T-cell (primary cell): Measurements from ENCODE around the gene MACROH2A2. TPM values are rescaled to one million over a fixed set of nuclear protein-coding genes. Genes with fewer than 3 reads are reported as not detected.
A peak's percentile ranks its signal among the peaks of the same experiment; 100 is the strongest.
"Not testable (repeated sequence)": the region's sequence is repeated elsewhere in the genome, so short reads cannot be mapped to it uniquely, and the experiment has no call there.

Experiments used
- ATAC-seq, 4 experiments: fragments of 200-7000 bp in 3 of 4; fragments of 150-1000 bp in 1 of 4; cut with Tn5 transposase; replicated peaks in 1 of 4; 1 replicate in 3 of 4; 2 replicates in 1 of 4; pipeline ENCODE4 v1.10.0; 2021; ENCODE audit warnings: moderate library complexity in 3 of 4, mild to moderate bottlenecking in 2 of 4, moderate number of reproducible peaks in 1 of 4
- CTCF ChIA-PET, 2 donors: fragments of 300-600 bp; sonication (Branson Sonifier 250); formaldehyde crosslinking; loops; one replicate each; lab custom pipeline; 2022; ENCODE audit warnings: antibody characterized with exemption in 2 of 2; lab: Charles Lee
- POLR2A ChIA-PET, 2 donors: fragments of 300-600 bp; sonication (Branson Sonifier 250); formaldehyde crosslinking; loops; one replicate each; lab custom pipeline; 2022; ENCODE audit warnings: antibody characterized with exemption in 2 of 2; lab: Charles Lee
- DNase-seq, 35 experiments: peaks; one replicate each; pipeline versions ENCODE4 v3.0.0 to v3.0.0-alpha.2; 2013 to 2023
- H3K27ac ChIP-seq: one replicate; pipeline ENCODE4 v1.5.1; 2013; ENCODE audit warnings: low read length
- H3K27me3 ChIP-seq, 2 experiments: replicated peaks in 1 of 2; 1 replicate in 1 of 2; 2 replicates in 1 of 2; pipeline versions ENCODE4 v1.6.1 to v1.7.0; 2013; ENCODE audit warnings: low read length in 1 of 2, mixed read lengths in 1 of 2; ENCODE audit not compliant: control insufficient read depth in 2 of 2, insufficient read depth in 2 of 2; ENCODE audit errors: extremely low read depth in 1 of 2
- H3K36me3 ChIP-seq, 2 donors: 1 replicate in 1 of 2; 2 replicates in 1 of 2; pipeline versions ENCODE4 v1.6.1 to v1.7.0; 2013; ENCODE audit warnings: low read length in 1 of 2; ENCODE audit not compliant: control insufficient read depth in 2 of 2, insufficient read depth in 1 of 2; ENCODE audit errors: extremely low read depth in 1 of 2
- H3K4me1 ChIP-seq, 2 experiments: 1 replicate in 1 of 2; 2 replicates in 1 of 2; pipeline versions ENCODE4 v1.6.1 to v1.7.0; 2013; ENCODE audit warnings: low read length in 2 of 2, mixed read lengths in 1 of 2; ENCODE audit not compliant: insufficient read depth in 2 of 2, control insufficient read depth in 1 of 2; ENCODE audit errors: extremely low read depth in 1 of 2
- H3K4me3 ChIP-seq, 2 donors: 1 replicate in 1 of 2; 2 replicates in 1 of 2; pipeline versions ENCODE4 v1.5.1 to v1.7.0; 2013; ENCODE audit warnings: mild to moderate bottlenecking in 2 of 2, low read length in 1 of 2, moderate library complexity in 1 of 2; ENCODE audit not compliant: control insufficient read depth in 1 of 2; ENCODE audit errors: extremely low read depth in 1 of 2
- H3K9me3 ChIP-seq: 2 replicates; pipeline ENCODE4 v1.7.0; 2013
- H3K27ac Mint-ChIP-seq, 2 donors: one replicate each; pipeline ENCODE4 v1.8.0; 2020 to 2021; ENCODE audit warnings: mild to moderate bottlenecking in 2 of 2, mixed read lengths in 2 of 2
- H3K27me3 Mint-ChIP-seq, 2 donors: one replicate each; pipeline ENCODE4 v1.8.0; 2021 to 2022; ENCODE audit warnings: mixed read lengths in 2 of 2
- H3K36me3 Mint-ChIP-seq: one replicate; pipeline ENCODE4 v1.8.0; 2021; ENCODE audit warnings: mixed read lengths
- H3K4me1 Mint-ChIP-seq, 3 donors: one replicate each; pipeline ENCODE4 v1.8.0; 2020 to 2022; ENCODE audit warnings: mixed read lengths in 3 of 3, mild to moderate bottlenecking in 1 of 3
- H3K4me3 Mint-ChIP-seq, 3 donors: one replicate each; pipeline ENCODE4 v1.8.0; 2020 to 2022; ENCODE audit warnings: mild to moderate bottlenecking in 3 of 3, mixed read lengths in 3 of 3, moderate library complexity in 3 of 3
- H3K9me3 Mint-ChIP-seq, 3 donors: one replicate each; pipeline ENCODE4 v1.8.0; 2020 to 2022; ENCODE audit warnings: mixed read lengths in 3 of 3
- WGBS: methylation state at CpG from one replicate; pipeline ENCODE4 v1.1.5; 2013; ENCODE audit warnings: missing lambda C conversion rate; ENCODE audit not compliant: insufficient coverage; 5-methylcytosine and 5-hydroxymethylcytosine counted together
- total RNA-seq, 35 experiments: library from RNA in 6 of 35; stranded (reverse) in 6 of 35; fragments of 120-200 nt in 1 of 35; gene quantifications; one replicate each; pipeline versions ENCODE4 v1.2.1 to v1.2.4 and lab custom pipeline; 2013 to 2026

MACROH2A2 gene
- total RNA-seq, 5 donors from 2014 or later (not counting 1 experiment from before 2014, with no cell fraction given) = 3.1 to 4.7 (median 3.8) TPM

GRCh38 chr10:70038923-70039322 lies 13.7 kb upstream of the MACROH2A2 start:
- Mint-ChIP-seq H3K36me3 (peaks cover 3% of the 10 kb centered on the region), H3K4me3 (no peak overlapping the region), H3K4me1 (no peaks in the 10 kb centered on the region), H3K9me3 (peaks cover 5 to 26% (median 19%) of the 10 kb centered on the region in 3 donors), H3K27me3 (peaks cover 19 to 29% of the 10 kb centered on the region in 2 donors), H3K27ac (no peak overlapping the region)
- Histone ChIP-seq H3K9me3 (no peaks in the 10 kb centered on the region), H3K4me1 (no peaks in the 10 kb centered on the region), H3K27ac (no peak overlapping the region), H3K36me3 (no peaks in the 10 kb centered on the region), H3K27me3 (peaks cover 0 to 12% of the 10 kb centered on the region in 2 experiments), H3K4me3 (no peak overlapping the region)
- DNase-seq = no peak
- POLR2A ChIA-PET = no interaction called here
- ATAC-seq = no peak
- CTCF ChIA-PET = no interaction called here

DNA sequence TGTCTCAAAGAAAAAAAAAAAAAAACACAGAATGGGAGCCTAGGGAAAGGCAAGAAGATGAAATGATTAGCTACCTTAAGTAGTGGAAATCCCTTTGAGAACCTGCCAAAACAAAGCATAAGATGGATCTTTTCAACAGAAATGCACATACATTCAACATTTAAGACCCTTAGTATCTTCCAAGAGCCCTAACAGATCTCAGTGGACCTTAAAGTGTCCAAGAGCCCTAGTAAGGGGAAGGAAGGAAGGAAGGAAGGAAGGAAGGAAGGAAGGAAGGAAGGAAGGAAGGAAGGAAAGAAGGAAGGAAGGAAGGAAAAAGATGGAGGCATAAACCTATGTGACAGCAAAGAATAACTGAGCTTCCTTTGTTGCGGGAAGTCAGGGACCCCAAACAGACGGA lies 11.6 kb upstream of the MACROH2A2 start:
- H3K27me3 Mint-ChIP-seq = peaks cover 18 to 29% of the 10 kb centered on the region in 2 donors
- Histone ChIP-seq H3K9me3 (no peaks in the 10 kb centered on the region), H3K27ac (no peak overlapping the region), H3K36me3 (no peaks in the 10 kb centered on the region), H3K4me1 (no peaks in the 10 kb centered on the region), H3K4me3 (no peak overlapping the region), H3K27me3 (peaks cover 0 to 12% of the 10 kb centered on the region in 2 experiments)
- H3K27ac Mint-ChIP-seq = no peak overlapping the region
- H3K4me1 Mint-ChIP-seq = no peaks in the 10 kb centered on the region
- no peak overlapping the region for H3K4me3 Mint-ChIP-seq
- H3K9me3 Mint-ChIP-seq = peaks cover 5 to 26% (median 19%) of the 10 kb centered on the region in 3 donors
- WGBS = no CpG with 5 or more reads among the region's 2 CpGs
- peaks cover 3% of the 10 kb centered on the region for H3K36me3 Mint-ChIP-seq
- CTCF ChIA-PET = no interaction called here
- ATAC-seq (no peak), DNase-seq (no peak)
- POLR2A ChIA-PET = no interaction called here

- H3K36me3 Mint-ChIP-seq, H3K4me3 Mint-ChIP-seq, ATAC-seq, DNase-seq, H3K27ac ChIP-seq, H3K4me1 Mint-ChIP-seq, H3K36me3 ChIP-seq, CTCF ChIA-PET, H3K27ac Mint-ChIP-seq, POLR2A ChIA-PET, H3K4me3 ChIP-seq, H3K4me1 ChIP-seq, H3K9me3 ChIP-seq: not testable (repeated sequence)
- WGBS = 71% methylated on average over 1 of the region's 8 CpGs
- peaks cover 5 to 26% (median 19%) of the 10 kb centered on the region in 3 donors for H3K9me3 Mint-ChIP-seq
- peaks cover 0 to 12% of the 10 kb centered on the region in 2 experiments for H3K27me3 ChIP-seq
- peaks cover 18 to 29% of the 10 kb centered on the region in 2 donors for H3K27me3 Mint-ChIP-seq
Measured at GRCh38 chr10:70041739-70042138, 10.9 kb upstream of the MACROH2A2 start.

- CTCF ChIA-PET = not testable (repeated sequence)
Measured at GRCh38 chr10:70047066-70047465, 5.6 kb upstream of the MACROH2A2 start.

GRCh38 chr10:70048030-70048723 lies 4.5 kb upstream of the MACROH2A2 start:
- no peak overlapping the region for H3K27ac Mint-ChIP-seq
- Histone ChIP-seq H3K27me3 (peaks cover 9 to 13% of the 10 kb centered on the region in 2 experiments), H3K27ac (no peak overlapping the region), H3K4me3 (no peak overlapping the region), H3K9me3 (no peaks in the 10 kb centered on the region), H3K36me3 (no peaks in the 10 kb centered on the region), H3K4me1 (peaks cover 0 to 9% of the 10 kb centered on the region in 2 experiments)
- H3K4me3 Mint-ChIP-seq = no peak overlapping the region
- H3K4me1 Mint-ChIP-seq = peaks cover 9 to 15% (median 9%) of the 10 kb centered on the region in 3 donors
- POLR2A ChIA-PET = interaction anchor here in 1 of 2 donors (0.6 kb wide), 1 partner anchor 36 kb away, joined by 5 read pairs; no protein-coding TSS in a partner anchor
- H3K9me3 Mint-ChIP-seq = no peaks in the 10 kb centered on the region
- DNase-seq (no peak), ATAC-seq (no peak)
- CTCF ChIA-PET = no interaction called here
- peaks cover 33 to 34% of the 10 kb centered on the region in 2 donors for H3K27me3 Mint-ChIP-seq
- WGBS = 80% methylated on average over 2 of the region's 5 CpGs
- H3K36me3 Mint-ChIP-seq = no peaks in the 10 kb centered on the region

More at GRCh38 chr10:70047066-70047465, 5.6 kb upstream of the MACROH2A2 start:
- ATAC-seq, H3K4me1 ChIP-seq, H3K36me3 Mint-ChIP-seq, H3K27me3 ChIP-seq, H3K4me3 Mint-ChIP-seq, H3K27ac Mint-ChIP-seq, POLR2A ChIA-PET, H3K9me3 ChIP-seq, DNase-seq, H3K36me3 ChIP-seq, H3K4me1 Mint-ChIP-seq, H3K27ac ChIP-seq, H3K9me3 Mint-ChIP-seq, H3K4me3 ChIP-seq: not testable (repeated sequence)
- H3K27me3 Mint-ChIP-seq = peaks cover 25 to 36% of the 10 kb centered on the region in 2 donors
- WGBS = no CpG with 5 or more reads among the region's 4 CpGs

- Mint-ChIP-seq H3K4me3 (peak overlapping the region; percentile 67 to 80 (median 70)), H3K27me3 (peaks cover 46 to 53% of the 10 kb centered on the region in 2 donors), H3K36me3 (no peaks in the 10 kb centered on the region), H3K9me3 (no peaks in the 10 kb centered on the region), H3K27ac (no peak overlapping the region), H3K4me1 (peaks cover 9 to 19% (median 9%) of the 10 kb centered on the region in 3 donors)
- ATAC-seq (no peak), DNase-seq (no peak)
- H3K4me1 ChIP-seq = peaks cover 0 to 16% of the 10 kb centered on the region in 2 experiments
- POLR2A ChIA-PET = no interaction called here
- H3K27me3 ChIP-seq = peaks cover 9 to 18% of the 10 kb centered on the region in 2 experiments
- no peaks in the 10 kb centered on the region for H3K9me3 ChIP-seq
- WGBS = 86% methylated on average over 4 of the region's 6 CpGs
- CTCF ChIA-PET = no interaction called here
- H3K36me3 ChIP-seq = no peaks in the 10 kb centered on the region
- H3K27ac ChIP-seq = no peak overlapping the region
- H3K4me3 ChIP-seq = no peak overlapping the region
Measured at GRCh38 chr10:70051848-70052247, 798 bp upstream of the MACROH2A2 start.
